ENCODE results near the gene C14orf180. TPM values are rescaled to one million over a fixed set of nuclear protein-coding genes. Genes with fewer than 3 reads are reported as not detected.

The C14orf180 gene
- not detected in 2 replicates for total RNA-seq

GRCh38 chr14:104579507-104579906, at the start of gene C14orf180:
TSS of gene C14orf180 (plus strand) at chr14:104579764. CDS start at chr14:104586431, 6,667 bp downstream.

GRCh38 chr14:104604458-104605449, 25.2 kb downstream of the C14orf180 start, which contains the start of gene TMEM179:
TSS of gene TMEM179 (minus strand) at chr14:104604772. CDS start at chr14:104604741, 31 bp downstream.

Other genes starting within 250 kb of the C14orf180 start
- gene TMEM179, start 25.0 kb downstream of the C14orf180 start, total RNA-seq: 0.49 TPM in 1 of 2 replicates, not detected in the other
- 56.7 and 60.9 TPM in 2 replicates for gene INF2, start 109.9 kb downstream of the C14orf180 start, total RNA-seq
- gene ADSS1, start 144.5 kb downstream of the C14orf180 start, total RNA-seq: 7.9 and 13.1 TPM in 2 replicates
- gene SIVA1, start 173.4 kb downstream of the C14orf180 start, total RNA-seq: 327 and 456 TPM in 2 replicates
- gene AKT1, start 216.0 kb downstream of the C14orf180 start, total RNA-seq: 109 and 118 TPM in 2 replicates
- 3.9 and 6.0 TPM in 2 replicates for gene ZBTB42, start 221.3 kb downstream of the C14orf180 start, total RNA-seq

All from airway epithelial cell (primary cell).